MM.1S (cell line): ENCODE measurements around the gene LINS1.

Experiments
- EZH2phosphoT487 ChIP-seq: fragments of 300-600 bp; sonication (generic); IDR thresholded peaks from 2 replicates; pipeline ENCODE4 v1.6.1; 2018; ENCODE audit warnings: antibody characterized with exemption, low read length
- TF ChIP-seq, protein P1 (sequence below): fragments of 300-600 bp; sonication (generic); IDR thresholded peaks from 2 replicates; pipeline ENCODE4 v1.5.1; 2016; ENCODE audit warnings: antibody characterized with exemption, low read length, mixed read lengths

DNA sequence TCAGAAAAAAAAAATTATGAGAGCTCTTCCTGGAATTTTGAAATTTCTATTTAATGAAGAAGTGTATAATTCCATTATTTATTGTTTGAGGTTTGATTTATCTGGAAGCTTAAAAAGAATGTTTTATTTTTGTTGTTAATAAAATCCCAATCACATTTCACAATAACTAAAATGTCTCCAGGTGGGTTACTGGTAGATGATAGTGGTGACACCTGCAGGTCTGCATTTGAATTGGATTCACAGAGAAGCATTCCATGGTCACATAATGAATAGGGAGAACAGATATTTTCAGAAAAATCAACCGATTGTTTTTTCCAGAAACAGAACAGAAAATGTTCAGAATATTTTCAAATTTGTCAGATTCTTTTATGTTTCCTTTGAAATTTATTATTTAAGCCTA lies 48.7 kb upstream of the LINS1 start:
- TF ChIP-seq EZH2phosphoT487 = no peak
- TF ChIP-seq, protein P1, sequence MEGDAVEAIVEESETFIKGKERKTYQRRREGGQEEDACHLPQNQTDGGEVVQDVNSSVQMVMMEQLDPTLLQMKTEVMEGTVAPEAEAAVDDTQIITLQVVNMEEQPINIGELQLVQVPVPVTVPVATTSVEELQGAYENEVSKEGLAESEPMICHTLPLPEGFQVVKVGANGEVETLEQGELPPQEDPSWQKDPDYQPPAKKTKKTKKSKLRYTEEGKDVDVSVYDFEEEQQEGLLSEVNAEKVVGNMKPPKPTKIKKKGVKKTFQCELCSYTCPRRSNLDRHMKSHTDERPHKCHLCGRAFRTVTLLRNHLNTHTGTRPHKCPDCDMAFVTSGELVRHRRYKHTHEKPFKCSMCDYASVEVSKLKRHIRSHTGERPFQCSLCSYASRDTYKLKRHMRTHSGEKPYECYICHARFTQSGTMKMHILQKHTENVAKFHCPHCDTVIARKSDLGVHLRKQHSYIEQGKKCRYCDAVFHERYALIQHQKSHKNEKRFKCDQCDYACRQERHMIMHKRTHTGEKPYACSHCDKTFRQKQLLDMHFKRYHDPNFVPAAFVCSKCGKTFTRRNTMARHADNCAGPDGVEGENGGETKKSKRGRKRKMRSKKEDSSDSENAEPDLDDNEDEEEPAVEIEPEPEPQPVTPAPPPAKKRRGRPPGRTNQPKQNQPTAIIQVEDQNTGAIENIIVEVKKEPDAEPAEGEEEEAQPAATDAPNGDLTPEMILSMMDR = peak; percentile 20; the same call in 1 of the 2 replicates
